ENCODE measurements around the gene SSR1.

GRCh38 chr6:7243179-7243981 lies 69.6 kb downstream of the SSR1 start:
- no peak for TF ChIP-seq YY1 (IDR thresholded peaks at IDR 0.05; ENCODE audit: insufficient read depth, insufficient read length)
- TF ChIP-seq ZNF274 (IDR thresholded peaks at IDR 0.05; ENCODE audit: low read depth, low read length) = no peak
